Transverse colon (tissue), 4 donors: ENCODE results near the gene GPR55.

Experiments used
- POLR2AphosphoS5 ChIP-seq, 3 donors: sonication (generic); formaldehyde crosslinking; IDR thresholded peaks; one replicate each; pipeline ENCODE4 v1.6.1; 2016; ENCODE audit warnings: antibody characterized with exemption in 3 of 3
- TF ChIP-seq, protein P1 (sequence below), 5 experiments: fragments of 200-600 bp in 3 of 5; fragments of 450-650 bp in 2 of 5; sonication (generic) in 3 of 5; IDR thresholded peaks; 1 replicate in 2 of 5; 2 replicates in 3 of 5; pipeline ENCODE4 v1.5.1; 2016 to 2017; ENCODE audit warnings: antibody characterized with exemption in 5 of 5, inconsistent platforms in 3 of 5, mild to moderate bottlenecking in 2 of 5, moderate library complexity in 1 of 5

DNA sequence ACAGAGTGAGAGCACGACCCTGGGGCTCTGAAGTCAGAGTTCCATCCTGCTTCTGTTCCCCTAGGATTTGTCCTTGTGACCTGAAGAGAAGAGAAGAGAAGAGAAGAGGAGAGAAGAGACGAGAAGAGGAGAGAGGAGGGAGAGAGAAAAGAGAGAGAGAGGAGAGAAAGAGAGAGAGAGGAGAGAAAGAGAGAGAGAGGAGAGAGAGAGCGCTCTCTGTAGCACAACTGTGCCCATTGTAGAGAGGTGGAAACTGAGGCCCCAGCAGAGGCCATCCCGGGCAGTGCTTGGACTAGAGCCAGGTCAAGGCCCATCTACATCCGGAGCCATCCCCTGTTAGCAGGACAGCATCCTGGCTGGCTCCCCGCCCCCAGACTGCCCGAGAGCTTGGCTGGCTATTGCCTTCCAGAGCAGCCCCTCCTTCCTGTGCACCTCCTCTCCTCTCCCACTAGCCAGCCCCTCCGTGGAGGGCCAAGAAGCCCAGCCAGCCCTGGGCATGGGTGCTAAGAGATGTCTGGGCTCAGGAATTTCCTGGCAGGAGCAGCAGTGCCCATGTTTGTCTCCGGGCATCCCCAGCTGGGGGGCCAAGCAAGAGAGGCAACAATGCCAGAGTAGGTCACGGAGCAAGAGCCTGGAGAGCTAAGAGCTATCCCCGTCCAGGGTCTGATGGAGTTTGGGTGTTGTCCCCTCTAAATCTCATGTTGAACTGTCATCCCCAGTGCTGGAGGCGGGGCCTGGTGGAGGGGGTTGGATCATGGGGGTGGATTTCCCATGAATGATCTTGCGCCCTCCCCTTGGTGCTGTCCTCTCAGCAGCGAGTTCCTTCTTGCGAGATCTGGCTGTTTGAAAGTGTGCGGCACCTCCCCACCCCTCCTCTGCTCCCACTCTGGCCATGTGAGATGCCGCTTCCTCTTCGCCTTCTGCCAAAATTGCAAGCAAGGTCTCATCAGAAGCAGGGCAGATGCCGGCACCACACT, 18.2 kb upstream of the GPR55 start:
- no peak for TF ChIP-seq POLR2AphosphoS5 (IDR thresholded peaks at IDR 0.05)
- TF ChIP-seq, protein P1, sequence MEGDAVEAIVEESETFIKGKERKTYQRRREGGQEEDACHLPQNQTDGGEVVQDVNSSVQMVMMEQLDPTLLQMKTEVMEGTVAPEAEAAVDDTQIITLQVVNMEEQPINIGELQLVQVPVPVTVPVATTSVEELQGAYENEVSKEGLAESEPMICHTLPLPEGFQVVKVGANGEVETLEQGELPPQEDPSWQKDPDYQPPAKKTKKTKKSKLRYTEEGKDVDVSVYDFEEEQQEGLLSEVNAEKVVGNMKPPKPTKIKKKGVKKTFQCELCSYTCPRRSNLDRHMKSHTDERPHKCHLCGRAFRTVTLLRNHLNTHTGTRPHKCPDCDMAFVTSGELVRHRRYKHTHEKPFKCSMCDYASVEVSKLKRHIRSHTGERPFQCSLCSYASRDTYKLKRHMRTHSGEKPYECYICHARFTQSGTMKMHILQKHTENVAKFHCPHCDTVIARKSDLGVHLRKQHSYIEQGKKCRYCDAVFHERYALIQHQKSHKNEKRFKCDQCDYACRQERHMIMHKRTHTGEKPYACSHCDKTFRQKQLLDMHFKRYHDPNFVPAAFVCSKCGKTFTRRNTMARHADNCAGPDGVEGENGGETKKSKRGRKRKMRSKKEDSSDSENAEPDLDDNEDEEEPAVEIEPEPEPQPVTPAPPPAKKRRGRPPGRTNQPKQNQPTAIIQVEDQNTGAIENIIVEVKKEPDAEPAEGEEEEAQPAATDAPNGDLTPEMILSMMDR (IDR thresholded peaks at IDR 0.05) = no peak
